Endothelial cell (in vitro differentiated cells): ENCODE data around the gene GTF2F2. TPM values are rescaled to one million over a fixed set of nuclear protein-coding genes. Genes with fewer than 3 reads are reported as not detected.

Experiments
- DNase-seq: peaks from one replicate; pipeline ENCODE4 v3.0.0; 2021; ENCODE audit warnings: low spot score
- H3K27ac Mint-ChIP-seq: one replicate; pipeline ENCODE4 v1.8.0; 2021; ENCODE audit warnings: mixed read lengths, inconsistent platforms; ENCODE audit not compliant: unreplicated experiment
- H3K27me3 Mint-ChIP-seq: one replicate; pipeline ENCODE4 v1.8.0; 2021; ENCODE audit warnings: mild to moderate bottlenecking, moderate library complexity, mixed read lengths, inconsistent platforms; ENCODE audit not compliant: unreplicated experiment
- H3K36me3 Mint-ChIP-seq: one replicate; pipeline ENCODE4 v1.8.0; 2021; ENCODE audit warnings: mild to moderate bottlenecking, low read depth, mixed read lengths, inconsistent platforms; ENCODE audit not compliant: unreplicated experiment
- H3K4me1 Mint-ChIP-seq: one replicate; pipeline ENCODE4 v1.8.0; 2021; ENCODE audit warnings: mild to moderate bottlenecking, mixed read lengths, inconsistent platforms; ENCODE audit not compliant: unreplicated experiment
- H3K4me3 Mint-ChIP-seq: one replicate; pipeline ENCODE4 v1.8.0; 2021; ENCODE audit warnings: mild to moderate bottlenecking, mixed read lengths, inconsistent platforms; ENCODE audit not compliant: unreplicated experiment
- H3K9me3 Mint-ChIP-seq: one replicate; pipeline ENCODE4 v1.8.0; 2021; ENCODE audit warnings: mixed read lengths, inconsistent platforms; ENCODE audit not compliant: unreplicated experiment
- total RNA-seq: library from RNA; stranded (reverse); fragmentation: NEBNext Ultra II Directional; extraction: Animal tissue kit (Norgen Biotek cat#: 25700); gene quantifications from one replicate; pipeline ENCODE4 v1.2.1, GENCODE V29; 2021; ENCODE audit not compliant: unreplicated experiment
- TF ChIP-seq, protein P1 (sequence below): fragments of 200-600 bp; sonication (generic); IDR thresholded peaks from one replicate; pipeline ENCODE4 v1.5.0; 2021; ENCODE audit warnings: antibody characterized with exemption; ENCODE audit not compliant: unreplicated experiment

GTF2F2 gene
- total RNA-seq, 1 donor from 2014 or later: 13.6 TPM

GRCh38 chr13:45107539-45107938, 12.8 kb upstream of the GTF2F2 start:
- H3K4me1 Mint-ChIP-seq: no peaks in the 10 kb centered on the region
- TF ChIP-seq, protein P1, sequence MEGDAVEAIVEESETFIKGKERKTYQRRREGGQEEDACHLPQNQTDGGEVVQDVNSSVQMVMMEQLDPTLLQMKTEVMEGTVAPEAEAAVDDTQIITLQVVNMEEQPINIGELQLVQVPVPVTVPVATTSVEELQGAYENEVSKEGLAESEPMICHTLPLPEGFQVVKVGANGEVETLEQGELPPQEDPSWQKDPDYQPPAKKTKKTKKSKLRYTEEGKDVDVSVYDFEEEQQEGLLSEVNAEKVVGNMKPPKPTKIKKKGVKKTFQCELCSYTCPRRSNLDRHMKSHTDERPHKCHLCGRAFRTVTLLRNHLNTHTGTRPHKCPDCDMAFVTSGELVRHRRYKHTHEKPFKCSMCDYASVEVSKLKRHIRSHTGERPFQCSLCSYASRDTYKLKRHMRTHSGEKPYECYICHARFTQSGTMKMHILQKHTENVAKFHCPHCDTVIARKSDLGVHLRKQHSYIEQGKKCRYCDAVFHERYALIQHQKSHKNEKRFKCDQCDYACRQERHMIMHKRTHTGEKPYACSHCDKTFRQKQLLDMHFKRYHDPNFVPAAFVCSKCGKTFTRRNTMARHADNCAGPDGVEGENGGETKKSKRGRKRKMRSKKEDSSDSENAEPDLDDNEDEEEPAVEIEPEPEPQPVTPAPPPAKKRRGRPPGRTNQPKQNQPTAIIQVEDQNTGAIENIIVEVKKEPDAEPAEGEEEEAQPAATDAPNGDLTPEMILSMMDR: no peak
- peaks cover 3% of the 10 kb centered on the region for H3K27me3 Mint-ChIP-seq
- no peak for DNase-seq
- H3K4me3 Mint-ChIP-seq: no peak overlapping the region
- no peaks in the 10 kb centered on the region for H3K36me3 Mint-ChIP-seq
- H3K9me3 Mint-ChIP-seq: no peaks in the 10 kb centered on the region
- H3K27ac Mint-ChIP-seq: no peak overlapping the region

- TF ChIP-seq, protein P1: no peak
- Mint-ChIP-seq H3K36me3 (no peaks in the 10 kb centered on the region), H3K27me3 (peaks cover 3% of the 10 kb centered on the region), H3K9me3 (no peaks in the 10 kb centered on the region), H3K27ac (no peak overlapping the region), H3K4me1 (no peaks in the 10 kb centered on the region), H3K4me3 (no peak overlapping the region)
- no peak for DNase-seq
Measured at GRCh38 chr13:45108716-45109101, 11.6 kb upstream of the GTF2F2 start.

DNA sequence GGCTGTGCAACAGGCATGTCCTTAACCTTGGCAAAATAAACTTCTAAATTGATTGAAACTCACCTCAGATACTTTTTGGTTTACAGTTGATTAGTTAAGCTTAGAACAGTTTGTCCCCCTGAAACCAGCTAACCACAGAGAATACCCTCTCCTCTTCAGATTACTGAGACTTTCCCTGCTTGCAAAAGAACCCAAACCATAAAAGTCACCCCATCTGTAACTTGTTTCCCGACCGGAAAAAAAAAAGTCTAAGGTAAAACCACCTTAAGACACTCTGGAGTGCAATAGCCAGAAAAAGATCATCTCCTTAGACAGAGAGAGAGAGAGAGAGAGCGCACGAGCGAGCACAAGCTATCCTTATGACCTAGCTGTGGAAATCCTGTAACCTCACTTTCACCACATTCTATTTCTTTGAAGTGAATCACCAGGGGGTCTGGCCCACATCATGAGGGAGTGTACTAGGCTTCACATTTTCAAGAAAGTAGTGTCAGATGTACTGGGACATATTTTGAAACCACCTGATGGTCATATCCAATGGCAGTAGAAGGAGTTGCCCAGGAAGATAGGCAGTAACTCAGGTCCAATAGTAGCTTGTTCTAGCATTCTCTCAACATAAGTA, 11.1 kb upstream of the GTF2F2 start:
- Mint-ChIP-seq H3K27ac (no peak overlapping the region), H3K36me3 (no peaks in the 10 kb centered on the region), H3K9me3 (no peaks in the 10 kb centered on the region), H3K4me1 (no peaks in the 10 kb centered on the region), H3K4me3 (no peak overlapping the region), H3K27me3 (peaks cover 3% of the 10 kb centered on the region)
- TF ChIP-seq, protein P1: no peak
- DNase-seq: no peak

DNA sequence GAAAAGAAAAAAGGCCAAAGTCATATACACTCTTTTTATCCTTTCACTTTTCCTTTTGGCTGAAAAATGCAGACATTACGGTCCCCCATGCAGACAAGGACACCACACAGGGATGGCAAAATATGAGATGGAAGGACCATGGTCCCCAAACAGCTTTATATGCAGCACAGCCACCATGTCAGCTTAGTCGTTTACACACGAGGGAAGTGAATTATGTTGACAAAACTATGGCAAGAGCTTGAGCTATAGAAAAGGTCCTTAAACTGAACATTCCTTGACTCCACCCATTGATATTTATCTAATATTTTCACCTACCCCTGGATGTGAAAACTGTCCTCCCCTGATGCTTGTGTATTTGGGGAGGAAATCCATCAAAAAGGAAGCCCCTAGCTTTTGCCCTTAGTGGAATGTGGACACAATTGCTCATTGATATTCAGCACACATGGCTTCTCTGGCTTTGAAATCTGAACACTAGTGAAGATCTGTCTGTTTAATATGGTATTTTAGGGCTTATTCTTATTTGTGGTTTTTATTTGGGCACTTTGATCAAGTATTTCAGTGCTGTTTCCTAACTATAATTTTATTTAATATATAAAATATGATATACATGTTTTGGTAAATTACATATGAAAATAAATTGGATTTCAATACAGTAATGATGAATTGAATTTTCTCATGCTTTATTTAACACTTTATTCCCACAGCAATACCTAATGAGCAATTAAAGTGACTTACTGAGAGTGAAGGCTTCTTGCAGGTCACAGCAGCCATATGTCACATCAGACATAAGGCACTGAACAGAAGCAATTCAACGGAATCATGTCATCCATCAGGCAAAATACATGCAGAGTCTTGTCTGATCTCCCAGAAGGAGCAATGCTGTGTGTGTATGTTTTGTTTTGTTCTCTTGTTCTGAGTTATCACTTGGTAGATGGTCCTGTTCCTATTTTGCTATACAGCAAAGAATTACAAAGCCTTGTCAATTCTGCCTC, 6.8 kb upstream of the GTF2F2 start:
- no peaks in the 10 kb centered on the region for H3K27me3 Mint-ChIP-seq
- H3K27ac Mint-ChIP-seq: no peak overlapping the region
- H3K4me3 Mint-ChIP-seq: no peak overlapping the region
- no peaks in the 10 kb centered on the region for H3K4me1 Mint-ChIP-seq
- H3K36me3 Mint-ChIP-seq: no peaks in the 10 kb centered on the region
- DNase-seq: no peak
- TF ChIP-seq, protein P1: no peak
- no peaks in the 10 kb centered on the region for H3K9me3 Mint-ChIP-seq

DNA sequence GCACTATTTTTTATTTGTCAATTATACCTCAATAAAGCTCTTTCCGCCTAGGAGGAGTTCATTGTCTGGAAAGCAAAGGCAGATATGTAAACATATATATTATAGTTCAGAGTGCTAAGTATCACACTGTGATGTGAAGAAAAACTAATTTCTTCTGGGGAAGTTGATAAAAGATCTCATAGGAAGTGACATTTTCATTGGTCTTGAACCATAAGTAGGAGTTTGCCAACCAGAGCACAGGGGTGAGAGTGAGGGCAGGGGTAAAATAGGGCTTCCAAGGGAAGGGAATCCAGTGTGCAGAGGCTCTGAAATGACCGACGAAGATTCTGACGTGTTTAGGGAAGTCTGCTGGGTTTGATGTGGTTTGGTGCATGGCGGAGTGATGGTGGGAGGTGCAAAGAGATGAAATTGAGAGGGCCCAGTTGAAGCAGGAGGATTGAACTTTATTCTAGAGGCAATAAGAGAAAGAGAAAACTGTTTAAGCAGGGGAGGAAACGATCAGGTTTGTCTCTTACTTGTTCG, 780 bp upstream of the GTF2F2 start:
- no peak overlapping the region for H3K4me3 Mint-ChIP-seq
- no peak overlapping the region for H3K27ac Mint-ChIP-seq
- TF ChIP-seq, protein P1: no peak
- no peaks in the 10 kb centered on the region for H3K36me3 Mint-ChIP-seq
- H3K9me3 Mint-ChIP-seq: no peaks in the 10 kb centered on the region
- no peaks in the 10 kb centered on the region for H3K27me3 Mint-ChIP-seq
- H3K4me1 Mint-ChIP-seq: no peaks in the 10 kb centered on the region
- DNase-seq: no peak
